Cardiac fibroblast (primary cell): ENCODE measurements around the gene CDYL.

Source experiments
- DNase-seq, 2 donors: peaks; one replicate each; pipeline versions ENCODE4 v3.0.0 to v3.0.0-alpha.2; 2010; ENCODE audit warnings: low read depth in 2 of 2
- H3K4me3 ChIP-seq, 2 donors: replicated peaks in 1 of 2; 1 replicate in 1 of 2; 2 replicates in 1 of 2; pipeline ENCODE4 v1.5.1; 2011; ENCODE audit warnings: low read depth in 2 of 2, low read length in 2 of 2, mild to moderate bottlenecking in 2 of 2, moderate library complexity in 1 of 2
- CTCF ChIP-seq: IDR thresholded peaks from one replicate; pipeline ENCODE4 v1.5.1; 2011; ENCODE audit warnings: low read depth, mild to moderate bottlenecking, low read length, inconsistent platforms

Gene CDYL

GRCh38 chr6:4853349-4853748 is 77.1 kb downstream of the CDYL start:
- no peak overlapping the region for H3K4me3 ChIP-seq
- DNase-seq = no peak
- no peak for TF ChIP-seq CTCF

- no peak for TF ChIP-seq CTCF
- H3K4me3 ChIP-seq = no peak overlapping the region
- DNase-seq = peak in 1 of 2 donors; percentile 37
Measured at GRCh38 chr6:4853782-4854511, 77.7 kb downstream of the CDYL start.

- DNase-seq = no peak
- TF ChIP-seq CTCF = no peak
- no peak overlapping the region for H3K4me3 ChIP-seq
Measured at GRCh38 chr6:4856785-4857184, 80.6 kb downstream of the CDYL start.

- H3K4me3 ChIP-seq = no peak overlapping the region
- TF ChIP-seq CTCF = no peak
- DNase-seq = no peak
Measured at GRCh38 chr6:4858194-4859015, 82.2 kb downstream of the CDYL start.

GRCh38 chr6:4860387-4860786 is 84.2 kb downstream of the CDYL start:
- no peak overlapping the region for H3K4me3 ChIP-seq
- no peak for DNase-seq
- TF ChIP-seq CTCF = no peak

- H3K4me3 ChIP-seq = no peak overlapping the region
- DNase-seq = no peak
- TF ChIP-seq CTCF = no peak
Measured at GRCh38 chr6:4861564-4861963, 85.4 kb downstream of the CDYL start.
